Peyer's patch (tissue), 4 donors: ENCODE measurements around the gene TUBA3E. TPM values are rescaled to one million over a fixed set of nuclear protein-coding genes. Genes with fewer than 3 reads are reported as not detected.
"Not testable (repeated sequence)": the region's sequence is repeated elsewhere in the genome, so short reads cannot be mapped to it uniquely, and the experiment has no call there.

ENCODE experiments used
- DNase-seq, 3 donors: peaks; one replicate each; pipeline ENCODE4 v3.0.0-alpha.2; 2017 to 2019
- H3K27ac ChIP-seq, 4 donors: fragments of 200-600 bp; sonication (generic); one replicate each; pipeline ENCODE4 v1.5.1; 2016 to 2019
- H3K27me3 ChIP-seq, 2 donors: fragments of 200-600 bp; sonication (generic); one replicate each; pipeline ENCODE4 v1.5.1; 2019
- H3K36me3 ChIP-seq, 3 donors: fragments of 200-600 bp; sonication (generic); one replicate each; pipeline ENCODE4 v1.5.1; 2016 to 2019
- H3K4me1 ChIP-seq, 4 donors: fragments of 200-600 bp; sonication (generic); one replicate each; pipeline ENCODE4 v1.5.1; 2016 to 2019
- H3K4me3 ChIP-seq, 4 donors: fragments of 200-600 bp; sonication (generic); 1 replicate in 3 of 4; 2 replicates in 1 of 4; pipeline ENCODE4 v1.5.1; 2016 to 2019; ENCODE audit warnings: mild to moderate bottlenecking in 1 of 4
- H3K9me3 ChIP-seq, 4 donors: fragments of 200-600 bp; sonication (generic); one replicate each; pipeline ENCODE4 v1.5.1; 2016 to 2019; ENCODE audit warnings: mild to moderate bottlenecking in 1 of 4
- CTCF ChIP-seq, 6 experiments: fragments of 450-650 bp in 4 of 6; fragments of 200-600 bp in 2 of 6; sonication (generic) in 1 of 6; IDR thresholded peaks; one replicate each; pipeline ENCODE4 v1.5.1; 2017 to 2019; ENCODE audit warnings: antibody characterized with exemption in 6 of 6, mild to moderate bottlenecking in 3 of 6, moderate library complexity in 1 of 6
- POLR2A ChIP-seq, 2 donors: fragments of 450-650 bp; IDR thresholded peaks; one replicate each; pipeline ENCODE4 v1.5.1; 2017; ENCODE audit warnings: antibody characterized with exemption in 2 of 2, mild to moderate bottlenecking in 2 of 2, moderate library complexity in 2 of 2
- total RNA-seq, 4 donors: library from RNA; depleted of rRNA; stranded (reverse); fragments of >200 nt; gene quantifications; one replicate each; pipeline ENCODE4 v1.1.0, GENCODE V29; 2016

Gene TUBA3E
- total RNA-seq, 4 donors from 2014 or later = not detected

GRCh38 chr2:130169896-130170295 lies 28.3 kb downstream of the TUBA3E start:
- no peaks in the 10 kb centered on the region for H3K4me1 ChIP-seq
- H3K27ac ChIP-seq = no peak overlapping the region
- no peak overlapping the region for H3K4me3 ChIP-seq
- no peak for DNase-seq
- H3K36me3 ChIP-seq = peaks cover 0 to 83% (median 0%) of the 10 kb centered on the region in 3 donors
- TF ChIP-seq CTCF (IDR thresholded peaks at IDR 0.05) (no peak), POLR2A (IDR thresholded peaks at IDR 0.05) (no peak)
- H3K9me3 ChIP-seq = no peaks in the 10 kb centered on the region
- H3K27me3 ChIP-seq = no peaks in the 10 kb centered on the region

- not testable (repeated sequence) for H3K27me3 ChIP-seq, H3K9me3 ChIP-seq, H3K27ac ChIP-seq, DNase-seq, H3K4me1 ChIP-seq, H3K4me3 ChIP-seq
- peaks cover 0 to 82% (median 0%) of the 10 kb centered on the region in 3 donors for H3K36me3 ChIP-seq
Measured at GRCh38 chr2:130169163-130169562, 29.1 kb downstream of the TUBA3E start.

GRCh38 chr2:130166611-130167010 lies 31.6 kb downstream of the TUBA3E start:
- peaks cover 0 to 80% (median 0%) of the 10 kb centered on the region in 3 donors for H3K36me3 ChIP-seq

GRCh38 chr2:130165293-130166016 lies 32.8 kb downstream of the TUBA3E start:
- Histone ChIP-seq H3K27me3 (no peaks in the 10 kb centered on the region), H3K4me3 (no peak overlapping the region), H3K36me3 (peaks cover 0 to 69% (median 0%) of the 10 kb centered on the region in 3 donors), H3K27ac (no peak overlapping the region), H3K4me1 (no peaks in the 10 kb centered on the region), H3K9me3 (no peaks in the 10 kb centered on the region)
- TF ChIP-seq POLR2A (IDR thresholded peaks at IDR 0.05) (no peak), CTCF (IDR thresholded peaks at IDR 0.05) (no peak)
- DNase-seq = no peak

More at GRCh38 chr2:130166611-130167010, 31.6 kb downstream of the TUBA3E start:
- DNase-seq, H3K27ac ChIP-seq, H3K27me3 ChIP-seq, H3K4me1 ChIP-seq, H3K4me3 ChIP-seq, H3K9me3 ChIP-seq: not testable (repeated sequence)

- TF ChIP-seq POLR2A (IDR thresholded peaks at IDR 0.05) = no peak
- TF ChIP-seq CTCF (IDR thresholded peaks at IDR 0.05) = no peak
- no peak for DNase-seq
- peaks cover 0 to 58% (median 0%) of the 10 kb centered on the region in 3 donors for H3K36me3 ChIP-seq
Measured at GRCh38 chr2:130162968-130163367, 35.3 kb downstream of the TUBA3E start.

GRCh38 chr2:130162486-130162885 lies 35.8 kb downstream of the TUBA3E start:
- not testable (repeated sequence) for H3K4me1 ChIP-seq, H3K27me3 ChIP-seq, H3K27ac ChIP-seq, H3K9me3 ChIP-seq, H3K4me3 ChIP-seq, DNase-seq
- H3K36me3 ChIP-seq = peaks cover 0 to 53% (median 0%) of the 10 kb centered on the region in 3 donors

More at GRCh38 chr2:130162968-130163367, 35.3 kb downstream of the TUBA3E start:
- Histone ChIP-seq H3K27ac (no peak overlapping the region), H3K9me3 (no peaks in the 10 kb centered on the region), H3K4me1 (no peaks in the 10 kb centered on the region), H3K27me3 (no peaks in the 10 kb centered on the region), H3K4me3 (no peak overlapping the region)

GRCh38 chr2:130160838-130161705 lies 37.2 kb downstream of the TUBA3E start:
- peaks cover 0 to 39% (median 0%) of the 10 kb centered on the region in 3 donors for H3K36me3 ChIP-seq
- H3K4me1 ChIP-seq, H3K4me3 ChIP-seq, DNase-seq, H3K27me3 ChIP-seq, H3K27ac ChIP-seq, H3K9me3 ChIP-seq: not testable (repeated sequence)
